Measurements from ENCODE around the gene HSBP1L1. TPM values are rescaled to one million over a fixed set of nuclear protein-coding genes. Genes with fewer than 3 reads are reported as not detected.
A peak's percentile ranks its signal among the peaks of the same experiment; 100 is the strongest.
"Not testable (repeated sequence)": the region's sequence is repeated elsewhere in the genome, so short reads cannot be mapped to it uniquely, and the experiment has no call there.

The HSBP1L1 gene
- total RNA-seq, 2 experiments from 2014 or later, result 42.6 to 42.7 TPM

DNA sequence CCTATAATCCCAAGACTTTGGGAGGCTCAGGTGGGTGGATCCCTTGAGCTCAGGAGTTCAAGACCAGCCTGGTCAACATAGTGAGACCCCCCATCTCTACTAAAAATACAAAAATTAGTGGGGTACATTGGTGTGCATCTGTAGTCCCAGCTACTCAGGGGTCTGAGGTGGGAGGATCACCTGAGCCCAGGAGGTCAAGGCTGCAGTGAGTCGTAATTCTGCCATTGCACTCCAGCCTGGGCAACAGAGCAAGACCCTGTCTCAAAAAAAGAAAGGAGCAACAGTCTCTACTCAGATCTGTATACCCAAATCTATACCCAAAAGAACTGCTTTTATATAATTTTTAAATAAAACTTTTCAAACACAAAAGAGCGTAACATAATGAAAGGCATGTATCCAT lies 5.5 kb upstream of the HSBP1L1 start:
- H3K27me3 Mint-ChIP-seq, result peaks cover 4% of the 10 kb centered on the region
- H3K4me1 Mint-ChIP-seq (ENCODE audit: low read depth), result peaks cover 30% of the 10 kb centered on the region
- H3K4me3 Mint-ChIP-seq, result no peak overlapping the region
- no peaks in the 10 kb centered on the region for H3K36me3 ChIP-seq (ENCODE audit: insufficient read depth, low read length)
- intact Hi-C loops (cut with DNase I, micrococcal nuclease), result loop anchor here in 1 of 2 experiments (10.0 kb wide), 1 partner anchor 894 kb away; the partner anchor contains the start of gene ATP9B
- no peak overlapping the region for H3K27ac ChIP-seq (ENCODE audit: low read depth in 1 of 2, low read length in 2 of 2)
- H3K9me3 ChIP-seq (ENCODE audit: control insufficient read depth in 1 of 2, insufficient read depth in 1 of 2, low read length in 2 of 2), result no peaks in the 10 kb centered on the region
- H3K27ac Mint-ChIP-seq, result no peak overlapping the region
- DNase-seq (no peak), ATAC-seq (ENCODE audit: poor library complexity) (no peak)
- ChIA-PET POLR2A (interaction anchor here (1.1 to 1.2 kb wide), 2 partner anchors 7 to 75 kb away, joined by 3 to 6 read pairs; partner anchors contain the start of gene SLC66A2), CTCF (interaction anchor here (1.2 kb wide), 1 partner anchor 9 kb away, joined by 3 read pairs; no protein-coding TSS in a partner anchor)
- no peak overlapping the region for H3K4me3 ChIP-seq (ENCODE audit: low read length)
- H3K9me3 Mint-ChIP-seq, result no peaks in the 10 kb centered on the region
- no peaks in the 10 kb centered on the region for H3K27me3 ChIP-seq (ENCODE audit: control insufficient read depth in 1 of 2, insufficient read depth in 2 of 2, low read length in 2 of 2)
- TF ChIP-seq, protein P1, sequence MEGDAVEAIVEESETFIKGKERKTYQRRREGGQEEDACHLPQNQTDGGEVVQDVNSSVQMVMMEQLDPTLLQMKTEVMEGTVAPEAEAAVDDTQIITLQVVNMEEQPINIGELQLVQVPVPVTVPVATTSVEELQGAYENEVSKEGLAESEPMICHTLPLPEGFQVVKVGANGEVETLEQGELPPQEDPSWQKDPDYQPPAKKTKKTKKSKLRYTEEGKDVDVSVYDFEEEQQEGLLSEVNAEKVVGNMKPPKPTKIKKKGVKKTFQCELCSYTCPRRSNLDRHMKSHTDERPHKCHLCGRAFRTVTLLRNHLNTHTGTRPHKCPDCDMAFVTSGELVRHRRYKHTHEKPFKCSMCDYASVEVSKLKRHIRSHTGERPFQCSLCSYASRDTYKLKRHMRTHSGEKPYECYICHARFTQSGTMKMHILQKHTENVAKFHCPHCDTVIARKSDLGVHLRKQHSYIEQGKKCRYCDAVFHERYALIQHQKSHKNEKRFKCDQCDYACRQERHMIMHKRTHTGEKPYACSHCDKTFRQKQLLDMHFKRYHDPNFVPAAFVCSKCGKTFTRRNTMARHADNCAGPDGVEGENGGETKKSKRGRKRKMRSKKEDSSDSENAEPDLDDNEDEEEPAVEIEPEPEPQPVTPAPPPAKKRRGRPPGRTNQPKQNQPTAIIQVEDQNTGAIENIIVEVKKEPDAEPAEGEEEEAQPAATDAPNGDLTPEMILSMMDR (IDR thresholded peaks at IDR 0.05), result no peak
- no peaks in the 10 kb centered on the region for H3K36me3 Mint-ChIP-seq (ENCODE audit: low read depth)
- H3K4me1 ChIP-seq (ENCODE audit: insufficient read depth, low read length), result peaks cover 35% of the 10 kb centered on the region

DNA sequence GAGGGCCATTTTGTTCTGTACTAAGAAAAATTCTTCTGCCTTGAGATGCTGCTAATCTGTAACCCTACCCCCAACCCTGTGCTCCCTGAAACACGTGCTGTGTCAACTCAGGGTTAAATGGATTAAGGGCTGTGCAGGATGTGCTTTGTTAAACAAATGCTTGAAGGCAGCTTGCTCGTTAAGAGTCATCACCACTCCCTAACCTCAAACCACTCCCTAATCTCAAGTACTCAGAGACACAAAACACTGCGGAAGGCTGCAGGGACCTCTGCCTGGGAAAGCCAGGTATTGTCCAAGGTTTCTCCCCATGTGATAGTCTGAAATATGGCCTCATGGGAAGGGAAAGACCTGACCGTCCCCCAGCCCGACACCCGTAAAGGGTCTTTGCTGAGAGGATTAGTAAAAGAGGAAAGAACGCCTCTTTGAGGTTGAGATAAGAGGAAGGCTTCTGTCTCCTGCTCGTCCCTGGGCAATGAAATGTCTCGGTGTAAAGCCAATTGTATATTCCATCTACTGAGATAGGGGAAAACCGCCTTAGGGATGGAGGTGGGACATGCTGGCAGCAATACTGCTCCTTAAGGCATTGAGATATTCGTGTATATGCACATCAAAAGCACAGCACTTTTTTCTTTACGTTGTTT lies 4.2 kb upstream of the HSBP1L1 start:
- not testable (repeated sequence) for H3K9me3 Mint-ChIP-seq; H3K27me3 Mint-ChIP-seq; H3K9me3 ChIP-seq (ENCODE audit: control insufficient read depth in 1 of 2, insufficient read depth in 1 of 2, low read length in 2 of 2); H3K27ac ChIP-seq (ENCODE audit: low read depth in 1 of 2, low read length in 2 of 2); H3K36me3 Mint-ChIP-seq (ENCODE audit: low read depth); H3K36me3 ChIP-seq (ENCODE audit: insufficient read depth, low read length); H3K27me3 ChIP-seq (ENCODE audit: control insufficient read depth in 1 of 2, insufficient read depth in 2 of 2, low read length in 2 of 2); H3K4me3 ChIP-seq (ENCODE audit: low read length)
- intact Hi-C loops (cut with DNase I, micrococcal nuclease), result loop anchor here (5.0 to 10.0 kb wide), 4 partner anchors 45 to 435 kb away; partner anchors contain the start of gene KCNG2 (in 1 of the 2)
- ChIA-PET POLR2A (interaction anchor here (1.1 to 1.2 kb wide), 2 partner anchors 9 to 73 kb away, joined by 3 to 6 read pairs; partner anchors contain the start of gene SLC66A2), CTCF (interaction anchor here (1.2 kb wide), 1 partner anchor 10 kb away, joined by 3 read pairs; no protein-coding TSS in a partner anchor)
- Mint-ChIP-seq H3K4me1 (ENCODE audit: low read depth) (peaks cover 33% of the 10 kb centered on the region), H3K4me3 (peak overlapping the region; percentile 61), H3K27ac (peak overlapping the region; percentile 94)
- peak; percentile 25 for ATAC-seq (ENCODE audit: poor library complexity)
- H3K4me1 ChIP-seq (ENCODE audit: insufficient read depth, low read length), result peaks cover 46% of the 10 kb centered on the region
- DNase-seq, result peak in 5 of 14 experiments; percentile 23 to 64 (median 24)

DNA sequence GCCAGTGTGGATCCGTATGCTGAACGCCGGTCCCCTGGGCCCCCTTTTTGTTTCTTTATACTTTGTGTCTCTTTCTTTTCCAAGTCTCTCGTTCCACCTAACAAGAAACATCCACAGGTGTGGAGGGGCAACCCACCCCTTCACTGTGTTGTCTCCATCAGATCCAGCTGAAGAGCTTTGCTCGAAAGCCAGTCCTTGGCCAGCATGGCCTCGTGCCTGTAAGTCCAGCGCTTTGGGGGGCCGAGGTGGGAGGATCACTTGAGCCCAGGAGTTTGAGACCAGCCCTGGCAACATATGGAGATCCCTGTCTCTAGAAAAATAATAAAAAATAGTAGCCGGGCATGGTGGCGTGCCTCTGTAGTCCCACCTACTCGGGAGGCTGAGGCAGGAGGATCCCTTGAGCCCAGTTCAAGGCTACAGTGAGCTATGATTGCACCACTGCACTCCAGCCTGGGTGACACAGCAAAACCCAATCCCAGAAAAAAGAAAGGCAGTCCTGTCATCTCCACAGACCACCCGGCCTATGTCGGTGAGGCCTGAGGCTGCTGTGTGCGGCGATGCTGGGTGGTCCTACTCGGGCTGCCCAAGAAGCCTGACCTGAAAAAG lies 3.4 kb upstream of the HSBP1L1 start:
- H3K4me1 ChIP-seq (ENCODE audit: insufficient read depth, low read length), result peaks cover 51% of the 10 kb centered on the region
- Mint-ChIP-seq H3K4me3 (peak overlapping the region; percentile 61), H3K9me3 (no peaks in the 10 kb centered on the region), H3K36me3 (ENCODE audit: low read depth) (peaks cover 5% of the 10 kb centered on the region), H3K27ac (peak overlapping the region; percentile 94), H3K4me1 (ENCODE audit: low read depth) (peaks cover 38% of the 10 kb centered on the region), H3K27me3 (peaks cover 4% of the 10 kb centered on the region)
- POLR2A ChIA-PET, result interaction anchor here (1.9 kb wide), 1 partner anchor 9 kb away, joined by 6 read pairs; the partner anchor contains the start of gene SLC66A2
- CTCF ChIA-PET, result no interaction called here
- ATAC-seq (ENCODE audit: poor library complexity) (no peak), DNase-seq (no peak)
- no peaks in the 10 kb centered on the region for H3K36me3 ChIP-seq (ENCODE audit: insufficient read depth, low read length)
- no peaks in the 10 kb centered on the region for H3K9me3 ChIP-seq (ENCODE audit: control insufficient read depth in 1 of 2, insufficient read depth in 1 of 2, low read length in 2 of 2)
- TF ChIP-seq, protein P1 (IDR thresholded peaks at IDR 0.05), result no peak
- H3K27ac ChIP-seq (ENCODE audit: low read depth in 1 of 2, low read length in 2 of 2), result no peak overlapping the region
- H3K27me3 ChIP-seq (ENCODE audit: control insufficient read depth in 1 of 2, insufficient read depth in 2 of 2, low read length in 2 of 2), result no peaks in the 10 kb centered on the region
- intact Hi-C loops (cut with DNase I, micrococcal nuclease), result loop anchor here (5.0 to 10.0 kb wide), 4 partner anchors 46 to 436 kb away; partner anchors contain the start of gene KCNG2 (in 1 of the 2)
- no peak overlapping the region for H3K4me3 ChIP-seq (ENCODE audit: low read length)
